Measurements from ENCODE around the gene PHF5A. TPM values are rescaled to one million over a fixed set of nuclear protein-coding genes. Genes with fewer than 3 reads are reported as not detected.

Gene PHF5A
- total RNA-seq = 72.1 and 74.3 TPM in 2 replicates

- peaks cover 27% of the 10 kb centered on the region for H3K4me1 Mint-ChIP-seq (ENCODE audit: low read depth)
- no peaks in the 10 kb centered on the region for H3K27me3 Mint-ChIP-seq (ENCODE audit: low read depth)
- H3K36me3 Mint-ChIP-seq (ENCODE audit: low read depth) = peaks cover 48% of the 10 kb centered on the region
- peak; percentile 97 for DNase-seq (ENCODE audit: low spot score)
- peak within 1 kb of the TSS; percentile 85 for H3K4me3 Mint-ChIP-seq (ENCODE audit: low read depth)
- no peaks in the 10 kb centered on the region for H3K9me3 Mint-ChIP-seq
- H3K27ac Mint-ChIP-seq = peak within 1 kb of the TSS; percentile 98
- intact Hi-C loops (cut with micrococcal nuclease) = loop anchor here (1.0 to 5.0 kb wide), 4 partner anchors 20 to 516 kb away; partner anchors contain the start of genes RBX1 and TEF
These were observed at the start of gene PHF5A, which contains the start of gene ACO2 for GRCh38 chr22:41468381-41469217. PHF5A (minus strand) TSS chr22:41468692; CDS start chr22:41468653, 39 bp downstream. ACO2 (plus strand) TSS chr22:41469117; CDS start chr22:41469147, 30 bp downstream.

- no peak overlapping the region for H3K4me3 Mint-ChIP-seq (ENCODE audit: low read depth)
- no peak for DNase-seq (ENCODE audit: low spot score)
- intact Hi-C loops (cut with micrococcal nuclease) = no loop called here
- H3K27ac Mint-ChIP-seq = no peak overlapping the region
- peaks cover 34% of the 10 kb centered on the region for H3K36me3 Mint-ChIP-seq (ENCODE audit: low read depth)
- H3K9me3 Mint-ChIP-seq = no peaks in the 10 kb centered on the region
- no peaks in the 10 kb centered on the region for H3K4me1 Mint-ChIP-seq (ENCODE audit: low read depth)
- no peaks in the 10 kb centered on the region for H3K27me3 Mint-ChIP-seq (ENCODE audit: low read depth)
These were observed 49.5 kb upstream of the PHF5A start for GRCh38 chr22:41518048-41518347.

GRCh38 chr22:41517172-41518047 is 48.9 kb upstream of the PHF5A start:
- DNase-seq (ENCODE audit: low spot score) = no peak
- intact Hi-C loops (cut with micrococcal nuclease) = no loop called here
- Mint-ChIP-seq H3K9me3 (no peaks in the 10 kb centered on the region), H3K4me1 (ENCODE audit: low read depth) (no peaks in the 10 kb centered on the region), H3K4me3 (ENCODE audit: low read depth) (no peak overlapping the region), H3K27me3 (ENCODE audit: low read depth) (no peaks in the 10 kb centered on the region), H3K27ac (no peak overlapping the region), H3K36me3 (ENCODE audit: low read depth) (peaks cover 34% of the 10 kb centered on the region)

GRCh38 chr22:41516462-41516861 is 48.0 kb upstream of the PHF5A start:
- Mint-ChIP-seq H3K9me3 (no peaks in the 10 kb centered on the region), H3K27me3 (ENCODE audit: low read depth) (no peaks in the 10 kb centered on the region), H3K36me3 (ENCODE audit: low read depth) (peaks cover 39% of the 10 kb centered on the region), H3K27ac (no peak overlapping the region), H3K4me1 (ENCODE audit: low read depth) (no peaks in the 10 kb centered on the region), H3K4me3 (ENCODE audit: low read depth) (no peak overlapping the region)
- no peak for DNase-seq (ENCODE audit: low spot score)
- intact Hi-C loops (cut with micrococcal nuclease) = no loop called here

GRCh38 chr22:41513391-41513790 is 44.9 kb upstream of the PHF5A start:
- intact Hi-C loops (cut with micrococcal nuclease) = no loop called here
- Mint-ChIP-seq H3K36me3 (ENCODE audit: low read depth) (peaks cover 43% of the 10 kb centered on the region), H3K4me3 (ENCODE audit: low read depth) (no peak overlapping the region), H3K4me1 (ENCODE audit: low read depth) (no peaks in the 10 kb centered on the region), H3K27me3 (ENCODE audit: low read depth) (no peaks in the 10 kb centered on the region), H3K27ac (no peak overlapping the region), H3K9me3 (no peaks in the 10 kb centered on the region)
- no peak for DNase-seq (ENCODE audit: low spot score)

- Mint-ChIP-seq H3K27ac (no peak overlapping the region), H3K36me3 (ENCODE audit: low read depth) (peaks cover 41% of the 10 kb centered on the region)
These were observed 44.1 kb upstream of the PHF5A start for GRCh38 chr22:41512421-41513194.

GRCh38 chr22:41511521-41511968 is 43.1 kb upstream of the PHF5A start:
- intact Hi-C loops (cut with micrococcal nuclease) = no loop called here
- Mint-ChIP-seq H3K36me3 (ENCODE audit: low read depth) (peaks cover 39% of the 10 kb centered on the region), H3K9me3 (no peaks in the 10 kb centered on the region), H3K27me3 (ENCODE audit: low read depth) (no peaks in the 10 kb centered on the region), H3K27ac (no peak overlapping the region), H3K4me1 (ENCODE audit: low read depth) (no peaks in the 10 kb centered on the region), H3K4me3 (ENCODE audit: low read depth) (no peak overlapping the region)
- no peak for DNase-seq (ENCODE audit: low spot score)

More at GRCh38 chr22:41512421-41513194, 44.1 kb upstream of the PHF5A start:
- H3K9me3 Mint-ChIP-seq = no peaks in the 10 kb centered on the region
- H3K4me3 Mint-ChIP-seq (ENCODE audit: low read depth) = no peak overlapping the region
- intact Hi-C loops (cut with micrococcal nuclease) = no loop called here
- H3K4me1 Mint-ChIP-seq (ENCODE audit: low read depth) = no peaks in the 10 kb centered on the region
- H3K27me3 Mint-ChIP-seq (ENCODE audit: low read depth) = no peaks in the 10 kb centered on the region
- DNase-seq (ENCODE audit: low spot score) = no peak

GRCh38 chr22:41508770-41509170 is 40.3 kb upstream of the PHF5A start:
- no peaks in the 10 kb centered on the region for H3K27me3 Mint-ChIP-seq (ENCODE audit: low read depth)
- no peaks in the 10 kb centered on the region for H3K9me3 Mint-ChIP-seq
- H3K4me3 Mint-ChIP-seq (ENCODE audit: low read depth) = no peak overlapping the region
- H3K4me1 Mint-ChIP-seq (ENCODE audit: low read depth) = no peaks in the 10 kb centered on the region
- DNase-seq (ENCODE audit: low spot score) = no peak
- intact Hi-C loops (cut with micrococcal nuclease) = no loop called here
- H3K27ac Mint-ChIP-seq = no peak overlapping the region
- peaks cover 30% of the 10 kb centered on the region for H3K36me3 Mint-ChIP-seq (ENCODE audit: low read depth)

- intact Hi-C loops (cut with micrococcal nuclease) = no loop called here
- H3K36me3 Mint-ChIP-seq (ENCODE audit: low read depth) = peaks cover 25% of the 10 kb centered on the region
- H3K27ac Mint-ChIP-seq = no peak overlapping the region
These were observed 39.0 kb upstream of the PHF5A start for GRCh38 chr22:41507330-41508063.

GRCh38 chr22:41505511-41506220 is 37.2 kb upstream of the PHF5A start:
- Mint-ChIP-seq H3K4me1 (ENCODE audit: low read depth) (no peaks in the 10 kb centered on the region), H3K27ac (no peak overlapping the region), H3K4me3 (ENCODE audit: low read depth) (no peak overlapping the region), H3K27me3 (ENCODE audit: low read depth) (no peaks in the 10 kb centered on the region), H3K36me3 (ENCODE audit: low read depth) (peaks cover 31% of the 10 kb centered on the region), H3K9me3 (no peaks in the 10 kb centered on the region)
- intact Hi-C loops (cut with micrococcal nuclease) = no loop called here
- no peak for DNase-seq (ENCODE audit: low spot score)

More at GRCh38 chr22:41507330-41508063, 39.0 kb upstream of the PHF5A start:
- Mint-ChIP-seq H3K9me3 (no peaks in the 10 kb centered on the region), H3K4me1 (ENCODE audit: low read depth) (no peaks in the 10 kb centered on the region), H3K27me3 (ENCODE audit: low read depth) (no peaks in the 10 kb centered on the region), H3K4me3 (ENCODE audit: low read depth) (no peak overlapping the region)
- DNase-seq (ENCODE audit: low spot score) = no peak

GRCh38 chr22:41504816-41505215 is 36.3 kb upstream of the PHF5A start:
- H3K36me3 Mint-ChIP-seq (ENCODE audit: low read depth) = peaks cover 29% of the 10 kb centered on the region
- H3K9me3 Mint-ChIP-seq = no peaks in the 10 kb centered on the region
- no peaks in the 10 kb centered on the region for H3K27me3 Mint-ChIP-seq (ENCODE audit: low read depth)
- H3K4me3 Mint-ChIP-seq (ENCODE audit: low read depth) = no peak overlapping the region
- DNase-seq (ENCODE audit: low spot score) = no peak
- intact Hi-C loops (cut with micrococcal nuclease) = no loop called here
- H3K27ac Mint-ChIP-seq = no peak overlapping the region
- no peaks in the 10 kb centered on the region for H3K4me1 Mint-ChIP-seq (ENCODE audit: low read depth)
